Colonic mucosa (tissue), 4 donors: Measurements from ENCODE around the gene RECQL5. TPM values are rescaled to one million over a fixed set of nuclear protein-coding genes. Genes with fewer than 3 reads are reported as not detected.

ENCODE experiments used
- DNase-seq: peaks from one replicate; pipeline ENCODE4 v3.0.0-alpha.2; 2020
- H3K27ac ChIP-seq: fragments of 200-600 bp; one replicate; pipeline ENCODE4 v1.8.0; 2021
- H3K27me3 ChIP-seq: fragments of 200-600 bp; one replicate; pipeline ENCODE4 v1.8.0; 2021
- H3K36me3 ChIP-seq: fragments of 200-600 bp; one replicate; pipeline ENCODE4 v1.8.0; 2021
- H3K4me1 ChIP-seq: fragments of 200-600 bp; one replicate; pipeline ENCODE4 v1.8.0; 2021; ENCODE audit warnings: mild to moderate bottlenecking
- H3K4me3 ChIP-seq: fragments of 200-600 bp; one replicate; pipeline ENCODE4 v1.8.0; 2021
- H3K9ac ChIP-seq, 2 donors: one replicate each; pipeline ENCODE4 v1.7.0; 2013; ENCODE audit warnings: control low read depth in 2 of 2, low read depth in 2 of 2, low read length in 2 of 2
- H3K9me3 ChIP-seq: fragments of 200-600 bp; one replicate; pipeline ENCODE4 v1.8.0; 2021
- intact Hi-C: fragments of 100-400 bp; cut with DNase I; formaldehyde crosslinking; loops from one replicate; pipeline ENCODE4 v1.14.1; 2022
- total RNA-seq, 2 donors: library from RNA; stranded (reverse); fragmentation: NEBNext Ultra II Directional in 1 of 2; extraction: Animal tissue kit (Norgen Biotek cat#: 25700) in 1 of 2; gene quantifications; one replicate each; pipeline ENCODE4 v1.2.1, GENCODE V29; 2021
- TF ChIP-seq, protein P1 (sequence below): fragments of 200-600 bp; IDR thresholded peaks from one replicate; pipeline ENCODE4 v1.8.0; 2022; ENCODE audit warnings: antibody characterized with exemption, mild to moderate bottlenecking
- donor health status: healthy.
- donor health status: DM: no; HTN: no; CAD: no.
- donor health status: DM: no; HTN: no; CAD: no.

The RECQL5 gene
- total RNA-seq, 2 donors from 2014 or later, result 18.7 to 43.1 TPM

DNA sequence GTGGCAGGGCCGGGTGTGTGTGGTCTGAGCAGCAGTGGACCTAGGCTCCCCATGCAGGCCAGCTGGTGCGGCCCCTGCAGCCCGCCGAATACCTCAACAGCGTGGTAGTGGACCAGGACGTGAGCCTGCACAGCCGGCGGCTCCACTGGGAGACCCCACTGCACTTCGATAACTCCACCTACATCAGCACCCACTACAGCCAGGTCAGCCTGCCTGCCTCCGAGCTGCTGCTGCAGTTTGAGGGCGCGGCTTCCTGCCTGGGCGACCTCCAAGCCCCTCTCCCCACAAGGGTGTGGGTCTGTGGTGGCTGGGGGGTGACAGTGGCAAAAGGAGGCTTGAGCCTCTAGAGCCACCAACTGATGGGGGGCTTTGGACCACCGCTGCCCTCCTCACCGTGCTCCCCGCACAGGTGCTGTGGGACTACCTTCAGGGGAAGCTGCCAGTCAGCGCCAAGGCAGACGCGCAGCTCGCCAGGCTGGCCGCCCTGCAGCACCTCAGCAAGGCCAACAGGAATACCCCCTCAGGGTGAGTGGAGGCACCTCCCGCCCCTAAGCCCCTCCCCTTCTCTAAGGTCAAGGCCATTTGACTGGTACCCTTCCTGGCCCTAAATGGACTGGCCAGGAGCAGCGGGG lies 42.1 kb downstream of the RECQL5 start:
- intact Hi-C loops, result no loop called here

DNA sequence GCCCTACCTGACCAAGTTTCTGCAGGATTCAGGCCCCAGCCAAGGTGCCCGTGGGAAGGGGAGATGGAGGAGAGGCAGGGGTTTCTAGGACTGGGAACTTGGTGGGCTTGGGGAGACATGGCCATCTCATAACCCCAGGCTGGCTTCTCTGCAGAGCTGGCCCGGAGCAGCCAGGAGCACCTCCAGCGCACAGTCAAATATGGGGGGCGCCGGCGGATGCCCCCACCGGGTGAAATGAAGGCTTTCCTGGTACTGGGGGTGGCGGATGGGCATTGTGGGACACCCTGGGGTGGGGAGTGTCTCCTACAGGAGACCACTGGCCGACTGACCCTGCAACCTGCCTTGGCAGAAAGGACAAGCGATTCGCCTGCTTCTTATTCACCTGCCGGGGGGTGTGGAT lies 42.9 kb downstream of the RECQL5 start:
- no peaks in the 10 kb centered on the region for H3K36me3 ChIP-seq
- TF ChIP-seq, protein P1, sequence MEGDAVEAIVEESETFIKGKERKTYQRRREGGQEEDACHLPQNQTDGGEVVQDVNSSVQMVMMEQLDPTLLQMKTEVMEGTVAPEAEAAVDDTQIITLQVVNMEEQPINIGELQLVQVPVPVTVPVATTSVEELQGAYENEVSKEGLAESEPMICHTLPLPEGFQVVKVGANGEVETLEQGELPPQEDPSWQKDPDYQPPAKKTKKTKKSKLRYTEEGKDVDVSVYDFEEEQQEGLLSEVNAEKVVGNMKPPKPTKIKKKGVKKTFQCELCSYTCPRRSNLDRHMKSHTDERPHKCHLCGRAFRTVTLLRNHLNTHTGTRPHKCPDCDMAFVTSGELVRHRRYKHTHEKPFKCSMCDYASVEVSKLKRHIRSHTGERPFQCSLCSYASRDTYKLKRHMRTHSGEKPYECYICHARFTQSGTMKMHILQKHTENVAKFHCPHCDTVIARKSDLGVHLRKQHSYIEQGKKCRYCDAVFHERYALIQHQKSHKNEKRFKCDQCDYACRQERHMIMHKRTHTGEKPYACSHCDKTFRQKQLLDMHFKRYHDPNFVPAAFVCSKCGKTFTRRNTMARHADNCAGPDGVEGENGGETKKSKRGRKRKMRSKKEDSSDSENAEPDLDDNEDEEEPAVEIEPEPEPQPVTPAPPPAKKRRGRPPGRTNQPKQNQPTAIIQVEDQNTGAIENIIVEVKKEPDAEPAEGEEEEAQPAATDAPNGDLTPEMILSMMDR, result no peak
- intact Hi-C loops, result no loop called here
- H3K4me1 ChIP-seq, result no peaks in the 10 kb centered on the region
- DNase-seq, result no peak
- H3K4me3 ChIP-seq, result no peak overlapping the region
- no peak overlapping the region for H3K27ac ChIP-seq
- H3K27me3 ChIP-seq, result no peaks in the 10 kb centered on the region
- no peak overlapping the region for H3K9ac ChIP-seq
- H3K9me3 ChIP-seq, result no peaks in the 10 kb centered on the region

More for the DNA sequence above, 42.1 kb downstream of the RECQL5 start:
- Histone ChIP-seq H3K4me1 (no peaks in the 10 kb centered on the region), H3K9me3 (no peaks in the 10 kb centered on the region), H3K9ac (no peak overlapping the region), H3K27me3 (no peaks in the 10 kb centered on the region), H3K27ac (no peak overlapping the region), H3K36me3 (no peaks in the 10 kb centered on the region), H3K4me3 (no peak overlapping the region)
- TF ChIP-seq, protein P1, result no peak
- no peak for DNase-seq

DNA sequence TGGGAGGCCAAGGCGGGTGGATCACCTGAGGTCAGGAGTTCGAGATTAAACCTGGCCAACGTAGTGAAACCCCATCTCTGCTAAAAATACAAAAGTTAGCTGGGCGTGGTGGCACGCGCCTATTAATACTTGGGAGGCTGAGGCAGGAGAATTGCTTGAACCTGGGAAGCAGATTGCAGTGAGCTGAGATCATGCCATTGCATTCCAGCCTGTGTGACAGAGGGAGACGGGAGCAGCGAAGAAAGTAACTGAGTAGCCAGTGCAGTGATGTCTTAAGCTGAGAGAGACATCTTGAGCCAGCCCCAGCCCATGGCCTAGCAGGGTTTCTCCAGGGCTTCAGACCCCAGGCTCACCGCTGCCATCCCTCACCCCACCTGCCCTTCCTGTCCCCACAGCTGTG lies 43.6 kb downstream of the RECQL5 start:
- no peak overlapping the region for H3K4me3 ChIP-seq
- TF ChIP-seq, protein P1, result no peak
- no peaks in the 10 kb centered on the region for H3K9me3 ChIP-seq
- DNase-seq, result no peak
- no peak overlapping the region for H3K9ac ChIP-seq
- H3K27me3 ChIP-seq, result no peaks in the 10 kb centered on the region
- H3K4me1 ChIP-seq, result no peaks in the 10 kb centered on the region
- intact Hi-C loops, result no loop called here
- no peaks in the 10 kb centered on the region for H3K36me3 ChIP-seq
- H3K27ac ChIP-seq, result no peak overlapping the region

DNA sequence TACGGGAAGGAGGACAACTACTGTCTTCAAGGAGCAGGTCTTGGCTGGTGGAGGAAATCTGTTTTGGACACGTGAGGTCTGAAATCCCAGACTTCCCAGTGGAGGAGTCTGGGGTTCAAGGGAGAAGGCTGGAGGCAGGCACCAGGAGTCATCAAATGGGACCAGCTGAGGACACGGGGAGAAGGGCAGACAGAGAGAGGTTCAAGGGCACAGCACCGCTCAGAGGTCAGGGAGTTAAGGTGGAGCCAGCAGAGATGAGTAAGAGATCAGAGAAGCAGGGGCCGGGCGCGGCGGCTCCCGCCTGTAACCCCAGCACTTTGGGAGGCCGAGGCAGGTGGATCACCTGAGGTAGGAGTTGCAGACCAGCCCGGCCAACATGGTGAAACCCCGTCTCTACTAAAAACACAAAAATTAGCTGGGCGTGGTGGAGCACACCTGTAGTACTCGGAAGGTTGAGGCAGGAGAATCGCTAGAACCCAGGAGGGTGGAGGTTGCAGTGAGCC lies 44.1 kb downstream of the RECQL5 start:
- Histone ChIP-seq H3K27me3 (no peaks in the 10 kb centered on the region), H3K4me1 (peaks cover 1% of the 10 kb centered on the region), H3K9me3 (no peaks in the 10 kb centered on the region), H3K27ac (no peak overlapping the region), H3K36me3 (no peaks in the 10 kb centered on the region), H3K4me3 (no peak overlapping the region), H3K9ac (no peak overlapping the region)
- TF ChIP-seq, protein P1, result no peak
- no peak for DNase-seq
- intact Hi-C loops, result no loop called here

DNA sequence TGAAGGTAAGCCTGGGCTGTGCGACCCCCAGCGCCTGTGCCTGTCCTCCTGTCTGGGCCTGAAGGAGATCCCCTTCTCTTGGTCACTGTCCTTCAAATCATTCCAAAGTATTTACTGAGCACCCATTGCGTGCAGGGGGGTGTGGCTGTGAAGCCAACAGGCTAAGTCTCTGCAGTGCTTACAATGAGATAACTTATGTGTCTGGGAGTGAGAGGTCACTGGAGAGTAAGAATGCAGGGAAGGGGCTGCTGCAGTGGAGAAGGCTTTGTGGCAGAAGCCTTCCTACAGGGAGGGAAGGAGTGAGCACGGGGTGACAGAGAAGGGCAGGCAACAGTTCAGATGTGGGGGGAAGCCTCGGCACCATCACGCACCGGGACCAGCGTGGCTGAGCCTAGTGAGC lies 44.9 kb downstream of the RECQL5 start:
- Histone ChIP-seq H3K9ac (no peak overlapping the region), H3K4me1 (peaks cover 5% of the 10 kb centered on the region), H3K27me3 (no peaks in the 10 kb centered on the region), H3K36me3 (no peaks in the 10 kb centered on the region), H3K27ac (no peak overlapping the region), H3K9me3 (no peaks in the 10 kb centered on the region), H3K4me3 (no peak overlapping the region)
- TF ChIP-seq, protein P1, result no peak
- no peak for DNase-seq
- intact Hi-C loops, result no loop called here
